Gastroesophageal sphincter (tissue), 4 donors: ENCODE measurements around the gene GAS1. TPM values are rescaled to one million over a fixed set of nuclear protein-coding genes. Genes with fewer than 3 reads are reported as not detected.

ENCODE experiments used
- ATAC-seq: fragments of 150-250 bp; one replicate; pipeline ENCODE4 v1.9.1; 2016; ENCODE audit warnings: mild to moderate bottlenecking, moderate library complexity
- H3K27ac ChIP-seq, 4 donors: fragments of 200-600 bp; sonication (generic) in 3 of 4; 1 replicate in 3 of 4; 2 replicates in 1 of 4; pipeline ENCODE4 v1.5.1; 2016 to 2019
- H3K27me3 ChIP-seq: fragments of 200-600 bp; sonication (generic); one replicate; pipeline ENCODE4 v1.5.1; 2019
- H3K36me3 ChIP-seq, 2 donors: fragments of 200-600 bp; sonication (generic); one replicate each; pipeline ENCODE4 v1.5.1; 2019; ENCODE audit warnings: control low read depth in 1 of 2
- H3K4me1 ChIP-seq, 3 donors: fragments of 200-600 bp; sonication (generic); 1 replicate in 2 of 3; 2 replicates in 1 of 3; pipeline ENCODE4 v1.5.1; 2016 to 2019; ENCODE audit warnings: control low read depth in 2 of 3
- H3K4me3 ChIP-seq, 2 donors: fragments of 200-600 bp; sonication (generic); one replicate each; pipeline ENCODE4 v1.5.1; 2019; ENCODE audit warnings: mild to moderate bottlenecking in 1 of 2, moderate library complexity in 1 of 2
- H3K9me3 ChIP-seq, 3 donors: fragments of 200-600 bp; sonication (generic); one replicate each; pipeline ENCODE4 v1.5.1; 2017 to 2019; ENCODE audit warnings: control low read depth in 2 of 3
- CTCF ChIP-seq, 4 experiments: fragments of 200-600 bp in 2 of 4; fragments of 450-650 bp in 2 of 4; sonication (generic) in 1 of 4; IDR thresholded peaks; one replicate each; pipeline ENCODE4 v1.5.1; 2017 to 2019; ENCODE audit warnings: antibody characterized with exemption in 4 of 4, mild to moderate bottlenecking in 2 of 4, moderate library complexity in 2 of 4
- EP300 ChIP-seq: sonication (generic); formaldehyde crosslinking; IDR thresholded peaks from one replicate; pipeline ENCODE4 v1.6.1; 2017; ENCODE audit warnings: antibody characterized with exemption, mild to moderate bottlenecking
- POLR2A ChIP-seq, 2 donors: fragments of 450-650 bp; IDR thresholded peaks; one replicate each; pipeline ENCODE4 v1.6.1; 2017; ENCODE audit warnings: antibody characterized with exemption in 2 of 2, mild to moderate bottlenecking in 2 of 2, moderate library complexity in 1 of 2
- POLR2AphosphoS5 ChIP-seq: sonication (generic); formaldehyde crosslinking; IDR thresholded peaks from one replicate; pipeline ENCODE4 v1.6.1; 2017; ENCODE audit warnings: antibody characterized with exemption
- WGBS, 2 donors: methylation state at CpG; one replicate each; pipeline ENCODE4 v1.1.5; 2018; ENCODE audit warnings: low coverage in 1 of 2; 5-methylcytosine and 5-hydroxymethylcytosine counted together
- total RNA-seq, 4 donors: library from RNA; depleted of rRNA; stranded (reverse); fragments of >200 nt; gene quantifications; one replicate each; pipeline ENCODE4 v1.1.0, GENCODE V29; 2016

GAS1 gene
- total RNA-seq, 4 donors from 2014 or later, result 65.7 to 167 (median 90.5) TPM

- peaks cover 10% of the 10 kb centered on the region for H3K27me3 ChIP-seq
- TF ChIP-seq POLR2A (IDR thresholded peaks at IDR 0.05), result no peak
- no peak for TF ChIP-seq POLR2AphosphoS5
- no peak for TF ChIP-seq EP300
- TF ChIP-seq CTCF (IDR thresholded peaks at IDR 0.05), result no peak
- no peak for ATAC-seq
- peak overlapping the region in 1 of 2 donors; percentile 4 for H3K4me3 ChIP-seq
- peaks cover 0 to 10% (median 4%) of the 10 kb centered on the region in 3 donors for H3K4me1 ChIP-seq
- H3K27ac ChIP-seq, result no peak overlapping the region
- H3K9me3 ChIP-seq, result peaks cover 0 to 10% (median 0%) of the 10 kb centered on the region in 3 donors
- no peaks in the 10 kb centered on the region for H3K36me3 ChIP-seq
- 8 to 23% methylated on average over 8 to 16 of the region's 19 CpGs for WGBS, 2 donors
These were observed 44.1 kb downstream of the GAS1 start for GRCh38 chr9:86902991-86903733.

GRCh38 chr9:86902586-86902985, 44.7 kb downstream of the GAS1 start:
- TF ChIP-seq EP300 (no peak), POLR2A (IDR thresholded peaks at IDR 0.05) (no peak), CTCF (IDR thresholded peaks at IDR 0.05) (no peak), POLR2AphosphoS5 (no peak)
- H3K27me3 ChIP-seq, result peaks cover 10% of the 10 kb centered on the region
- 57 to 61% methylated on average over 3 to 14 of the region's 21 CpGs for WGBS, 2 donors
- peak overlapping the region in 1 of 2 donors; percentile 4 for H3K4me3 ChIP-seq
- ATAC-seq, result no peak
- H3K9me3 ChIP-seq, result peaks cover 0 to 10% (median 0%) of the 10 kb centered on the region in 3 donors
- H3K27ac ChIP-seq, result no peak overlapping the region
- H3K4me1 ChIP-seq, result peaks cover 0 to 10% (median 4%) of the 10 kb centered on the region in 3 donors
- no peaks in the 10 kb centered on the region for H3K36me3 ChIP-seq

- peaks cover 0 to 10% (median 0%) of the 10 kb centered on the region in 3 donors for H3K9me3 ChIP-seq
- peaks cover 10% of the 10 kb centered on the region for H3K27me3 ChIP-seq
- WGBS, 2 donors, result 73 to 78% methylated on average over 8 of the region's 8 CpGs
- no peak for ATAC-seq
- H3K36me3 ChIP-seq, result no peaks in the 10 kb centered on the region
- no peak overlapping the region for H3K4me3 ChIP-seq
- H3K27ac ChIP-seq, result no peak overlapping the region
- TF ChIP-seq CTCF (IDR thresholded peaks at IDR 0.05) (no peak), POLR2A (IDR thresholded peaks at IDR 0.05) (no peak), POLR2AphosphoS5 (no peak), EP300 (no peak)
- peaks cover 0 to 10% (median 4%) of the 10 kb centered on the region in 3 donors for H3K4me1 ChIP-seq
These were observed 45.1 kb downstream of the GAS1 start for GRCh38 chr9:86902176-86902575.

GRCh38 chr9:86901511-86901910, 45.8 kb downstream of the GAS1 start:
- no peak for ATAC-seq
- H3K36me3 ChIP-seq, result no peaks in the 10 kb centered on the region
- H3K27me3 ChIP-seq, result peaks cover 10% of the 10 kb centered on the region
- H3K9me3 ChIP-seq, result peaks cover 0 to 6% (median 0%) of the 10 kb centered on the region in 3 donors
- H3K4me1 ChIP-seq, result peaks cover 0 to 10% (median 4%) of the 10 kb centered on the region in 3 donors
- H3K27ac ChIP-seq, result no peak overlapping the region
- WGBS, 2 donors, result 94% methylated on average over 2 to 3 of the region's 3 CpGs
- no peak overlapping the region for H3K4me3 ChIP-seq
- no peak for TF ChIP-seq POLR2A (IDR thresholded peaks at IDR 0.05)
- no peak for TF ChIP-seq EP300
- TF ChIP-seq POLR2AphosphoS5, result no peak
- TF ChIP-seq CTCF (IDR thresholded peaks at IDR 0.05), result no peak
